Lower leg skin (tissue), 4 donors: ENCODE data around the gene SLC9A9. TPM values are rescaled to one million over a fixed set of nuclear protein-coding genes. Genes with fewer than 3 reads are reported as not detected.
"Not testable (repeated sequence)": the region's sequence is repeated elsewhere in the genome, so short reads cannot be mapped to it uniquely, and the experiment has no call there.

ENCODE experiments used
- DNase-seq, 2 donors: peaks; one replicate each; pipeline ENCODE4 v3.0.0-alpha.2; 2019; ENCODE audit warnings: low spot score in 2 of 2
- H3K4me3 ChIP-seq: fragments of 200-600 bp; sonication (generic); 2 replicates; pipeline ENCODE4 v1.5.1; 2017; ENCODE audit warnings: mild to moderate bottlenecking, low read depth; ENCODE audit not compliant: poor library complexity, severe bottlenecking
- CTCF ChIP-seq, 3 donors: fragments of 450-650 bp; IDR thresholded peaks; one replicate each; pipeline ENCODE4 v1.5.1; 2016; ENCODE audit warnings: antibody characterized with exemption in 3 of 3, mild to moderate bottlenecking in 3 of 3, moderate library complexity in 2 of 3
- POLR2A ChIP-seq, 2 donors: fragments of 450-650 bp; IDR thresholded peaks; one replicate each; pipeline ENCODE4 v1.6.1; 2016 to 2017; ENCODE audit warnings: antibody characterized with exemption in 2 of 2, mild to moderate bottlenecking in 1 of 2, moderate library complexity in 1 of 2
- WGBS, 2 donors: methylation state at CpG; one replicate each; pipeline ENCODE4 v1.1.5; 2018; 5-methylcytosine and 5-hydroxymethylcytosine counted together
- intact Hi-C: fragments of 100-400 bp; cut with DNase I; formaldehyde crosslinking; loops from one replicate; pipeline ENCODE4 v1.15.0; 2023; ENCODE audit warnings: low total_unique reads
- total RNA-seq, 4 donors: library from RNA; depleted of rRNA; stranded (reverse); fragments of >200 nt; gene quantifications; one replicate each; pipeline ENCODE4 v1.1.0, GENCODE V29; 2016

SLC9A9 gene
- total RNA-seq, 4 donors from 2014 or later = 14.6 to 40.8 (median 23.7) TPM

GRCh38 chr3:143798151-143798550 is 50.1 kb downstream of the SLC9A9 start:
- not testable (repeated sequence) for H3K4me3 ChIP-seq, DNase-seq
- 87 to 93% methylated on average over 7 of the region's 7 CpGs for WGBS, 2 donors

DNA sequence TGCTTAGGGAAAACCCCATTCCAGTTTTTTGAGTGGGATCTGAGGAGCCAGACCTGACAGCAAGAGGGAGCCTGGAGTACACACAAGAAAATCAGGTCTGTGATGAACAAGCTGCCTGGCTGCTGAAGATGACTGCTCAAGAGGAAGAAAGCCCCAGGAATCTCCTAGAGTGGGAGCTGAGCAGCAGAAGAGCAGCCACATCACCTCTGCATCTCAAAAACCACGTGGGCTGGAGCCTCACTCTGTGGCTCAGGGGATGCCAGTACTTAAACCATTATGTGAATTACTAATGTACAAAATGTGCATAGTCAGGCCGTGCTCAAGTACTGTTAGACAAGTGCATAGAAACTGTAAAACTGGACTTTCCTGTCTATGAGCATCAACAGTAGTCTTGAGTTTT is 52.4 kb downstream of the SLC9A9 start:
- no peak for DNase-seq
- H3K4me3 ChIP-seq = no peak overlapping the region
- intact Hi-C loops = no loop called here
- WGBS, 2 donors = 60 to 61% methylated on average over 2 of the region's 2 CpGs
- TF ChIP-seq CTCF (IDR thresholded peaks at IDR 0.05) = no peak

More at GRCh38 chr3:143798151-143798550, 50.1 kb downstream of the SLC9A9 start:
- intact Hi-C loops = not testable (repeated sequence)

GRCh38 chr3:143794793-143795462 is 53.3 kb downstream of the SLC9A9 start:
- TF ChIP-seq CTCF (IDR thresholded peaks at IDR 0.05) (no peak), POLR2A (IDR thresholded peaks at IDR 0.05) (no peak)
- DNase-seq = no peak
- 83 to 85% methylated on average over 6 of the region's 6 CpGs for WGBS, 2 donors
- no peak overlapping the region for H3K4me3 ChIP-seq
- intact Hi-C loops = no loop called here

GRCh38 chr3:143793971-143794370 is 54.3 kb downstream of the SLC9A9 start:
- no peak for DNase-seq
- intact Hi-C loops = no loop called here
- 25% methylated on average over 3 of the region's 3 CpGs for WGBS, 2 donors
- no peak overlapping the region for H3K4me3 ChIP-seq
- no peak for TF ChIP-seq CTCF (IDR thresholded peaks at IDR 0.05)
- TF ChIP-seq POLR2A (IDR thresholded peaks at IDR 0.05) = no peak

DNA sequence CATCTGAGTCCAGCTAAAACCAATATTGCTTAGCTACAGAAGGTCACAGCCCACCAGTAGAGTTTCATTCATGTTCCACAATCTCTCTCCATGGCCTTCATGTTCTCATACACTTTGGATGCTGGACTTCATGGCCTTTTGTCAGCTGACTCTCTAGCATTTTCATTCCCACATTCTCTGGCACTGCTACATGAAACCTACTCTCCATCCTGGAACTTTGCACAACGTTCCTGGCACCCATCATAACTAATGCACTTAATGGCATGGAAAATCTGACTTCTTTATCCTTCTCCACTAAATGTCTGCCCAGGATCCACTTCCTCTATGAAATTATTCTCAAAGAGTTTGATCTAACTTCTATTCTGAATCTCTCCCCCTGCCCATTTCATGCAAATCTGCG is 56.9 kb downstream of the SLC9A9 start:
- no peak overlapping the region for H3K4me3 ChIP-seq
- intact Hi-C loops = no loop called here
- no peak for TF ChIP-seq POLR2A (IDR thresholded peaks at IDR 0.05)
- TF ChIP-seq CTCF (IDR thresholded peaks at IDR 0.05) = no peak
- DNase-seq = no peak
- 63 to 67% methylated on average over 2 of the region's 2 CpGs for WGBS, 2 donors

GRCh38 chr3:143786219-143787191 is 61.8 kb downstream of the SLC9A9 start:
- WGBS, 2 donors = 27 to 33% methylated on average over 9 of the region's 9 CpGs
- intact Hi-C loops = no loop called here
- TF ChIP-seq CTCF (IDR thresholded peaks at IDR 0.05) (no peak), POLR2A (IDR thresholded peaks at IDR 0.05) (no peak)
- peak in 1 of 2 donors; percentile 44 for DNase-seq
- no peak overlapping the region for H3K4me3 ChIP-seq
